A549 (cell line): ENCODE results near the gene CADM1.

ENCODE experiments used
- ATOH8 ChIP-seq: fragments of 250-450 bp; sonication (Bioruptor Pico); IDR thresholded peaks from 2 replicates; pipeline ENCODE4 v1.5.0; 2020; ENCODE audit warnings: low read depth, mild to moderate bottlenecking, moderate library complexity
- CHD2 ChIP-seq: fragments of 150-350 bp; IDR thresholded peaks from 2 replicates; pipeline ENCODE4 v1.6.1; 2014; ENCODE audit warnings: low read length; ENCODE audit not compliant: partially characterized antibody
- EHMT2 ChIP-seq: fragments of 200-600 bp; sonication (generic); IDR thresholded peaks from 2 replicates; pipeline ENCODE4 v1.6.1; 2016; ENCODE audit warnings: antibody characterized with exemption, low read depth, mild to moderate bottlenecking, moderate library complexity
- EP300 ChIP-seq, 2 experiments: fragments of >200 bp; sonication (Bioruptor Twin); formaldehyde crosslinking; IDR thresholded peaks; 2 replicates in 1 of 2; 3 replicates in 1 of 2; pipeline ENCODE4 v1.6.1; 2016 to 2017
- HDAC2 ChIP-seq: fragments of 200-600 bp; sonication (generic); IDR thresholded peaks from 2 replicates; pipeline ENCODE4 v1.6.1; 2016
- JUNB ChIP-seq: fragments of >200 bp; sonication (Bioruptor Twin); formaldehyde crosslinking; IDR thresholded peaks from 2 replicates; pipeline ENCODE4 v1.6.1; 2016
- MAX ChIP-seq: IDR thresholded peaks from 2 replicates; pipeline ENCODE4 v1.6.1; 2012
- NR3C1 ChIP-seq: fragments of >200 bp; sonication (Bioruptor Twin); formaldehyde crosslinking; IDR thresholded peaks from 3 replicates; pipeline ENCODE4 v1.6.1; 2017
- POLR2A ChIP-seq: IDR thresholded peaks from 2 replicates; pipeline ENCODE4 v1.6.1; 2012; ENCODE audit warnings: mild to moderate bottlenecking, low read length
- RFX5 ChIP-seq: fragments of 450-650 bp; IDR thresholded peaks from 2 replicates; pipeline ENCODE4 v1.7.1; 2014; ENCODE audit warnings: antibody characterized with exemption, mild to moderate bottlenecking, moderate library complexity
- RNF2 ChIP-seq: fragments of 200-600 bp; sonication (generic); IDR thresholded peaks from 2 replicates; pipeline ENCODE4 v1.6.1; 2016; ENCODE audit warnings: low read depth, mild to moderate bottlenecking, antibody characterized with exemption, moderate library complexity, borderline replicate concordance
- ZFP36 ChIP-seq: fragments of 450-650 bp; IDR thresholded peaks from 2 replicates; pipeline ENCODE4 v1.6.1; 2014; ENCODE audit warnings: borderline replicate concordance; ENCODE audit not compliant: partially characterized antibody
- TF ChIP-seq, protein P1 (sequence below): fragments of >200 bp; sonication (Bioruptor Twin); formaldehyde crosslinking; IDR thresholded peaks from 3 replicates; pipeline ENCODE4 v1.5.1; 2016
- TF ChIP-seq, protein P2 (sequence below): IDR thresholded peaks from 2 replicates; pipeline ENCODE4 v1.6.1; 2012

- TF ChIP-seq, protein P1, sequence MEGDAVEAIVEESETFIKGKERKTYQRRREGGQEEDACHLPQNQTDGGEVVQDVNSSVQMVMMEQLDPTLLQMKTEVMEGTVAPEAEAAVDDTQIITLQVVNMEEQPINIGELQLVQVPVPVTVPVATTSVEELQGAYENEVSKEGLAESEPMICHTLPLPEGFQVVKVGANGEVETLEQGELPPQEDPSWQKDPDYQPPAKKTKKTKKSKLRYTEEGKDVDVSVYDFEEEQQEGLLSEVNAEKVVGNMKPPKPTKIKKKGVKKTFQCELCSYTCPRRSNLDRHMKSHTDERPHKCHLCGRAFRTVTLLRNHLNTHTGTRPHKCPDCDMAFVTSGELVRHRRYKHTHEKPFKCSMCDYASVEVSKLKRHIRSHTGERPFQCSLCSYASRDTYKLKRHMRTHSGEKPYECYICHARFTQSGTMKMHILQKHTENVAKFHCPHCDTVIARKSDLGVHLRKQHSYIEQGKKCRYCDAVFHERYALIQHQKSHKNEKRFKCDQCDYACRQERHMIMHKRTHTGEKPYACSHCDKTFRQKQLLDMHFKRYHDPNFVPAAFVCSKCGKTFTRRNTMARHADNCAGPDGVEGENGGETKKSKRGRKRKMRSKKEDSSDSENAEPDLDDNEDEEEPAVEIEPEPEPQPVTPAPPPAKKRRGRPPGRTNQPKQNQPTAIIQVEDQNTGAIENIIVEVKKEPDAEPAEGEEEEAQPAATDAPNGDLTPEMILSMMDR = no peak
- TF ChIP-seq JUNB = no peak
- TF ChIP-seq RNF2 = no peak
- TF ChIP-seq CHD2 = no peak
- no peak for TF ChIP-seq HDAC2
- no peak for TF ChIP-seq ZFP36
- TF ChIP-seq RFX5 = no peak
- TF ChIP-seq, protein P2, sequence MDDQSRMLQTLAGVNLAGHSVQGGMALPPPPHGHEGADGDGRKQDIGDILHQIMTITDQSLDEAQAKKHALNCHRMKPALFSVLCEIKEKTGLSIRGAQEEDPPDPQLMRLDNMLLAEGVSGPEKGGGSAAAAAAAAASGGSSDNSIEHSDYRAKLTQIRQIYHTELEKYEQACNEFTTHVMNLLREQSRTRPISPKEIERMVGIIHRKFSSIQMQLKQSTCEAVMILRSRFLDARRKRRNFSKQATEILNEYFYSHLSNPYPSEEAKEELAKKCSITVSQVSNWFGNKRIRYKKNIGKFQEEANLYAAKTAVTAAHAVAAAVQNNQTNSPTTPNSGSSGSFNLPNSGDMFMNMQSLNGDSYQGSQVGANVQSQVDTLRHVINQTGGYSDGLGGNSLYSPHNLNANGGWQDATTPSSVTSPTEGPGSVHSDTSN = no peak
- TF ChIP-seq NR3C1 = no peak
- no peak for TF ChIP-seq POLR2A
- TF ChIP-seq ATOH8 (CRISPR knock-in tag) = no peak
- no peak for TF ChIP-seq MAX
- TF ChIP-seq EP300 (IDR thresholded peaks at IDR 0.05) = no peak
- no peak for TF ChIP-seq EHMT2
Measured at GRCh38 chr11:115201111-115201792, 303.0 kb downstream of the CADM1 start.
